ENCODE data around the gene ACYP1. TPM values are rescaled to one million over a fixed set of nuclear protein-coding genes. Genes with fewer than 3 reads are reported as not detected.
"Not testable (repeated sequence)": the region's sequence is repeated elsewhere in the genome, so short reads cannot be mapped to it uniquely, and the experiment has no call there.

The ACYP1 gene
- total and polyA plus RNA-seq, 4 donors, result 18.4 to 76.6 (median 46.0) TPM

- DNase-seq (ENCODE audit: low read depth in 4 of 6, low spot score in 6 of 6), result no peak
- Histone ChIP-seq H3K27ac (ENCODE audit: low read depth, low read length) (peak overlapping the region; percentile 88), H3K4me3 (ENCODE audit: low read depth, low read length) (no peak overlapping the region), H3K4me1 (ENCODE audit: control insufficient read depth, insufficient read depth, low read length) (peaks cover 20% of the 10 kb centered on the region), H3K36me3 (ENCODE audit: control insufficient read depth, insufficient read depth, low read length) (no peaks in the 10 kb centered on the region), H3K27me3 (ENCODE audit: control insufficient read depth, insufficient read depth, low read length) (no peaks in the 10 kb centered on the region), H3K9me3 (ENCODE audit: control insufficient read depth, insufficient read depth, low read length) (no peaks in the 10 kb centered on the region)
- 80% methylated on average over 9 of the region's 9 CpGs for WGBS (ENCODE audit: insufficient coverage)
Observed at GRCh38 chr14:75070383-75070782, 6.6 kb upstream of the ACYP1 start.

- no peaks in the 10 kb centered on the region for H3K36me3 ChIP-seq (ENCODE audit: control insufficient read depth, insufficient read depth, low read length)
- peaks cover 20% of the 10 kb centered on the region for H3K4me1 ChIP-seq (ENCODE audit: control insufficient read depth, insufficient read depth, low read length)
- no peak for DNase-seq (ENCODE audit: low read depth in 4 of 6, low spot score in 6 of 6)
- H3K9me3 ChIP-seq (ENCODE audit: control insufficient read depth, insufficient read depth, low read length), result no peaks in the 10 kb centered on the region
- H3K27me3 ChIP-seq (ENCODE audit: control insufficient read depth, insufficient read depth, low read length), result no peaks in the 10 kb centered on the region
- H3K27ac ChIP-seq (ENCODE audit: low read depth, low read length), result peak overlapping the region; percentile 88
- H3K4me3 ChIP-seq (ENCODE audit: low read depth, low read length), result peak overlapping the region; percentile 64
- WGBS (ENCODE audit: insufficient coverage), result 10% methylated on average over 12 of the region's 12 CpGs
Observed at GRCh38 chr14:75069811-75070145, 6.0 kb upstream of the ACYP1 start.

DNA sequence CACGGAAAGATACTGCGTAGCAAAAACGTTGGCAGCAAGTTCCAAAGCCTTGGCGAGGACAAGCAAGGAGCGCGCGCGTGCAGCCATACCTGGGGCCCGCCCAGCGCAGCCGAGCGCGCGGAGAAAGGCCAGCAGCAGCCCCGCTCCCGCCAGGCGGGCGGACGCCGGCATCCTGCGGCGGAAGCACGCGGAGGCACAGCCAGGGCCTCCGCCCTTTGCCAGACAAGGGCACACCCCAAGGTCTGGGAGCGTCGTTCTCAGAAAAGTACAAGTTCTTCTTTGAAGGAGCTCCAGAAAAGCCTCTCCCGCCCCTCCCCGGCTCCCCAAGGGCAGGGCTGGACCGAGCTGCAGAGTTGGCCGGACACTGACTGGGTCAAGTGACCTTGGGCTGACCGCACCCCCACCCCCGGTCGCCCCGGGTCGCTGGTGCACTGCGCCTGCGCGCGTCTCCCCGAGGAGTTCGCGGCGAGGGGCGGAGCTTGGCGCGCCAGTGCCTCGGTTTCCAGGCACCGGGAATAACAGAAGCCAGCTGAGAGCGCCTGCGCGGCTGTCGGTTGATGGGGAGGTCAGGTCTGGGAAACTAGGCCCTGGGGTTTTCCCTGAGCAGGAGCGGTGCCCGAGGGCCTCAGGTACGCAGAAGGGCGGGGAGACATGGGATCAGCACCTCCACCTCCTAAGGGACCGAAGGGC is 5.4 kb upstream of the ACYP1 start, which contains the start of gene ZC2HC1C:
Gene ZC2HC1C (plus strand): TSS at position 521 of the 690 bp plus-strand sequence. CDS start 933 bp downstream, outside the sequence.
- Histone ChIP-seq H3K27me3 (ENCODE audit: control insufficient read depth, insufficient read depth, low read length) (no peaks in the 10 kb centered on the region), H3K4me1 (ENCODE audit: control insufficient read depth, insufficient read depth, low read length) (peaks cover 20% of the 10 kb centered on the region), H3K9me3 (ENCODE audit: control insufficient read depth, insufficient read depth, low read length) (no peaks in the 10 kb centered on the region), H3K27ac (ENCODE audit: low read depth, low read length) (peak within 1 kb of the TSS; percentile 88), H3K4me3 (ENCODE audit: low read depth, low read length) (peak within 1 kb of the TSS; percentile 64), H3K36me3 (ENCODE audit: control insufficient read depth, insufficient read depth, low read length) (no peaks in the 10 kb centered on the region)
- DNase-seq (ENCODE audit: low read depth in 4 of 6, low spot score in 6 of 6), result peak; percentile 74 to 96 (median 80)
- WGBS (ENCODE audit: insufficient coverage), result under 1% methylated on average over 58 of the region's 58 CpGs

DNA sequence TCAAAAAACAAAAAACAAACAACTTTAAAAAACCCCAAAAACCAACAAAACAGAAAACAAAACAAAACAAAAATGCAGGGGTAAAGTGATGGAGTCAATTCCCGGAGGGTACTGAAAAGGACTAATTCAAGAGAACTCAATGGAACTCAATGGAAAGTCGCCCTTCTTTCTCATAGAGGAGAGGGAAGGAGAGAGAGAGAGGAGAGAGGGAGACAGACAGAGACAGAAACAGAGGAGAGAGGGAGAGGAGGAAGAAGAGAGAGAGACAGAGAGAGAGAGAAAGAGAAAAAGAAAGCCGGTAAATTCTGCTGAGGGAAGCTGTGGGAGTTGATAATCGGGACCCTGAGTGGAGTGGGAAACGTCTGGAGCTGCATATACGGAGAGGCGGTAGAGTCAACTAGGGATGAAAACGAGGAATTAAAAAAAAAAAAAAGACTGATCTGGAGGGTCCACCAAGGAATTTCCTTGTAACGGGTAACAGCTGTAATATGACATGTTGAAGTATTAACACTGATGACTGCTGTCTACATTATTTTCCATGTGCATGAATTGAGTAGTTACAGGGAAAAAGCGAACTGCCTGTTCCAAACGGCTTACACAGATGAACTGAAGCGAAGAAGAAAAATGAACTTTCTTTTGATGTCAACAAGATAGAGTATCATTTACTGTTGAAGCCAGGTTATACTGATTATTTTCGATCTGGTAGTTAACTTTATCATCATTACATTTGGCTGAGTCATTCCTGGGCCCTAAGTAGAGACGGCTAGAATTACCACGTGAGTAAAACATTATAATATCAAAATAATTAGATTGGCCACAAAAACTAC is 4.7 kb upstream of the ACYP1 start:
- DNase-seq (ENCODE audit: low read depth in 4 of 6, low spot score in 6 of 6), result peak in 1 of 6 donors; percentile 37
- peak overlapping the region; percentile 64 for H3K4me3 ChIP-seq (ENCODE audit: low read depth, low read length)
- H3K27me3 ChIP-seq (ENCODE audit: control insufficient read depth, insufficient read depth, low read length), result no peaks in the 10 kb centered on the region
- peaks cover 22% of the 10 kb centered on the region for H3K4me1 ChIP-seq (ENCODE audit: control insufficient read depth, insufficient read depth, low read length)
- no peaks in the 10 kb centered on the region for H3K36me3 ChIP-seq (ENCODE audit: control insufficient read depth, insufficient read depth, low read length)
- H3K27ac ChIP-seq (ENCODE audit: low read depth, low read length), result peak overlapping the region; percentile 88
- WGBS (ENCODE audit: insufficient coverage), result 6% methylated on average over 10 of the region's 15 CpGs
- H3K9me3 ChIP-seq (ENCODE audit: control insufficient read depth, insufficient read depth, low read length), result no peaks in the 10 kb centered on the region

DNA sequence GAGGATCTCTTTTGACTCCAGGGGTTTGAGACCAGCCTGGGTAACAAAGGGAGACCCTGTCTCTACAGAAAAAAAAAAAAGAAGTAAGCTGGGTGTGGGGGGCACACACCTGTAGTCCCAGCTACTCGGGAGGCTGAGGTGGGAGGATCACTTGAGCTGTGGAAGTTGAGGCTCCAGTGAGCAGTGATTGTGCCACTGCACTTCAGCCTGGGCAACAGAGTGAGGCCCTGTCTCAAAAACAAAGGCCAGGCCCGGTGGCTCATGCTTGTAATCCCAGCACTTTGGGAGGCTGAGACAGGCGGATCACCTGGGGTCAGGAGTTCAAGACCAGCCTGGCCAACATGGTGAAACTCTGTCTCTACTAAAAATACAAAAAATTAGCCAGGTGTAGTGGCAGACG is 3.9 kb upstream of the ACYP1 start:
- not testable (repeated sequence) for H3K4me3 ChIP-seq (ENCODE audit: low read depth, low read length); DNase-seq (ENCODE audit: low read depth in 4 of 6, low spot score in 6 of 6); H3K9me3 ChIP-seq (ENCODE audit: control insufficient read depth, insufficient read depth, low read length); H3K36me3 ChIP-seq (ENCODE audit: control insufficient read depth, insufficient read depth, low read length); H3K27me3 ChIP-seq (ENCODE audit: control insufficient read depth, insufficient read depth, low read length)
- peaks cover 24% of the 10 kb centered on the region for H3K4me1 ChIP-seq (ENCODE audit: control insufficient read depth, insufficient read depth, low read length)
- WGBS (ENCODE audit: insufficient coverage), result 80% methylated on average over 3 of the region's 4 CpGs
- peak overlapping the region; percentile 88 for H3K27ac ChIP-seq (ENCODE audit: low read depth, low read length)

GRCh38 chr14:75067212-75067611 is 3.4 kb upstream of the ACYP1 start:
- Histone ChIP-seq H3K36me3 (ENCODE audit: control insufficient read depth, insufficient read depth, low read length) (no peaks in the 10 kb centered on the region), H3K4me3 (ENCODE audit: low read depth, low read length) (no peak overlapping the region), H3K4me1 (ENCODE audit: control insufficient read depth, insufficient read depth, low read length) (peaks cover 24% of the 10 kb centered on the region), H3K27ac (ENCODE audit: low read depth, low read length) (no peak overlapping the region), H3K27me3 (ENCODE audit: control insufficient read depth, insufficient read depth, low read length) (no peaks in the 10 kb centered on the region), H3K9me3 (ENCODE audit: control insufficient read depth, insufficient read depth, low read length) (no peaks in the 10 kb centered on the region)
- no peak for DNase-seq (ENCODE audit: low read depth in 4 of 6, low spot score in 6 of 6)
- 100% methylated on average over 1 of the region's 1 CpG for WGBS (ENCODE audit: insufficient coverage)

GRCh38 chr14:75066691-75067090 is 2.9 kb upstream of the ACYP1 start:
- H3K9me3 ChIP-seq (ENCODE audit: control insufficient read depth, insufficient read depth, low read length), result no peaks in the 10 kb centered on the region
- H3K27ac ChIP-seq (ENCODE audit: low read depth, low read length), result no peak overlapping the region
- peaks cover 24% of the 10 kb centered on the region for H3K4me1 ChIP-seq (ENCODE audit: control insufficient read depth, insufficient read depth, low read length)
- H3K36me3 ChIP-seq (ENCODE audit: control insufficient read depth, insufficient read depth, low read length), result no peaks in the 10 kb centered on the region
- no peak for DNase-seq (ENCODE audit: low read depth in 4 of 6, low spot score in 6 of 6)
- no CpG with 5 or more reads among the region's 3 CpGs for WGBS (ENCODE audit: insufficient coverage)
- H3K4me3 ChIP-seq (ENCODE audit: low read depth, low read length), result no peak overlapping the region
- no peaks in the 10 kb centered on the region for H3K27me3 ChIP-seq (ENCODE audit: control insufficient read depth, insufficient read depth, low read length)

DNA sequence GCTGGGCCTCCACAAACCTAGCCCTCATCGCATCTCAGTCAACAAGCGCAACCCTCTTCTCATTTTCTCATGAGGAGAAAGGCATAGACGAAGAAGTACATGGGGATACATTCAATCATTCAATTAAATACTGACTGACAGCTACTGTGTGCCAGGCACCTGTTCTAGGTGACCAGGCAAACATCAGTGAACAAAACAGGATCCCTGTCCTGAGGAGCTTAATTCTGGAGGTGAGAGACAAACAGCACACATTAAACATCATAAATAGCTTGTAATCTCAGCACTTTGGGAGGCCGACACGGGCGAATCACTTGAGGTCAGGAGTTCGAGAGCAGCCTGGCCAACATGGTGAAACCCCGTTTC is 362 bp upstream of the ACYP1 start:
- 55% methylated on average over 6 of the region's 8 CpGs for WGBS (ENCODE audit: insufficient coverage)
- peaks cover under 1% of the 10 kb centered on the region for H3K36me3 ChIP-seq (ENCODE audit: control insufficient read depth, insufficient read depth, low read length)
- peaks cover 1% of the 10 kb centered on the region for H3K9me3 ChIP-seq (ENCODE audit: control insufficient read depth, insufficient read depth, low read length)
- no peak overlapping the region for H3K27ac ChIP-seq (ENCODE audit: low read depth, low read length)
- H3K4me1 ChIP-seq (ENCODE audit: control insufficient read depth, insufficient read depth, low read length), result peaks cover 11% of the 10 kb centered on the region
- H3K4me3 ChIP-seq (ENCODE audit: low read depth, low read length), result peak overlapping the region; percentile 98
- DNase-seq (ENCODE audit: low read depth in 4 of 6, low spot score in 6 of 6), result no peak
- H3K27me3 ChIP-seq (ENCODE audit: control insufficient read depth, insufficient read depth, low read length), result no peaks in the 10 kb centered on the region

DNA sequence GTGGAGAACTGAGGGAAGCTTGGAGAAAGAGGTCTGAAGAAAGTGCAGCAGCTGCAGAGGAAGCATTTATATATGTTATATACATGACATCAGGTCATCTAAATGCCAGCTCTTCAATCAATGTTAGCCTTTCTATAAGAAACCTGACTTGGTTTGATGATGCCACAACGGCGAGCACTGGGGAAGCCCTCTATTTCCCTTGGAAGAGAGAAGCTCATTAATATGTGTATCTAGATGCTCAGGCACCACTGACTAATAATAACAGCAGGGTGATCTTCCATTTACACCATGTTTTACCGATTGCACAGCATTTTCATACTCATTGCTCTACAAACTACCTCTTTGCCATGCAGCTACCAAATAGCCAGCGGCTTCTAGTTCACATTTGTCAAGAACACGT is 811 bp downstream of the ACYP1 start:
- peak overlapping the region; percentile 76 for H3K27ac ChIP-seq (ENCODE audit: low read depth, low read length)
- no peak for DNase-seq (ENCODE audit: low read depth in 4 of 6, low spot score in 6 of 6)
- peaks cover 2% of the 10 kb centered on the region for H3K36me3 ChIP-seq (ENCODE audit: control insufficient read depth, insufficient read depth, low read length)
- peaks cover 9% of the 10 kb centered on the region for H3K4me1 ChIP-seq (ENCODE audit: control insufficient read depth, insufficient read depth, low read length)
- H3K9me3 ChIP-seq (ENCODE audit: control insufficient read depth, insufficient read depth, low read length), result peaks cover 1% of the 10 kb centered on the region
- H3K27me3 ChIP-seq (ENCODE audit: control insufficient read depth, insufficient read depth, low read length), result no peaks in the 10 kb centered on the region
- H3K4me3 ChIP-seq (ENCODE audit: low read depth, low read length), result peak overlapping the region; percentile 98
- 14% methylated on average over 3 of the region's 5 CpGs for WGBS (ENCODE audit: insufficient coverage)

DNA sequence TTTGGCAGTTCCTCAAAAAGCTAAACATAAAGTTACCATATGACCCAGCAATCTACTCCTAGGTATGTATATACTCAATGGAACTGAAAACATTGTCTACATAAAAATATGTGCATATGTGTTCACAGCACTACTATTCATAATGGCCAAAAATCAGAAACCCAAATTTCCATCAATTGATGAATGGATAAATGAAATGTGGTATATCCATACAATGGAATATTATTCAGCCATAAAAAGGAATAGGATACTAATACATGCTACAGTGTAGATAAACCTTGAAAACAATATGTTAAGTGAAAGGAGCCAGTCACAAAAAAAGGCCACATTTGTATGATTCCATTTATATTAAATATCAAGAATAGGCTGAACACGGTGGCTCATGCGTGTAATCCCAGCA is 3.4 kb downstream of the ACYP1 start:
- H3K27me3 ChIP-seq (ENCODE audit: control insufficient read depth, insufficient read depth, low read length), result no peaks in the 10 kb centered on the region
- H3K27ac ChIP-seq (ENCODE audit: low read depth, low read length), result no peak overlapping the region
- peaks cover 2% of the 10 kb centered on the region for H3K36me3 ChIP-seq (ENCODE audit: control insufficient read depth, insufficient read depth, low read length)
- H3K4me3 ChIP-seq (ENCODE audit: low read depth, low read length), result no peak overlapping the region
- peaks cover 4% of the 10 kb centered on the region for H3K4me1 ChIP-seq (ENCODE audit: control insufficient read depth, insufficient read depth, low read length)
- DNase-seq (ENCODE audit: low read depth in 4 of 6, low spot score in 6 of 6), result no peak
- WGBS (ENCODE audit: insufficient coverage), result no CpG with 5 or more reads among the region's 2 CpGs
- peaks cover 1% of the 10 kb centered on the region for H3K9me3 ChIP-seq (ENCODE audit: control insufficient read depth, insufficient read depth, low read length)
